K562 (cell line): ENCODE results near the gene RHOT1. TPM values are rescaled to one million over a fixed set of nuclear protein-coding genes. Genes with fewer than 3 reads are reported as not detected.

Experiments used
- ATAC-seq: fragments of 200-7000 bp; cut with Tn5 transposase; 3 replicates; pipeline ENCODE4 v1.9.1; 2020; ENCODE audit warnings: moderate library complexity
- BruUV-seq: library from RNA; stranded (reverse); fragments of 400-500 nt; replicated peaks from 2 replicates; lab custom pipeline; 2021; lab: Mats Ljungman, UMichigan
- CTCF ChIA-PET: fragments of 300-600 bp; formaldehyde crosslinking; extraction: SDS; loops from one replicate; lab custom pipeline; 2021; ENCODE audit warnings: low intra/inter-chr PET ratio; lab: Yijun Ruan, JAX
- POLR2A ChIA-PET: fragments of 300-600, 350-650 bp; sonication (Branson Sonifier 250); formaldehyde crosslinking; extraction: SDS; loops from one replicate; lab custom pipeline; 2021; ENCODE audit warnings: antibody characterized with exemption, inconsistent platforms; lab: Yijun Ruan, JAX
- DNase-seq, 4 experiments: peaks; one replicate each; pipeline versions ENCODE4 v3.0.0 to v3.0.0-alpha.2; 2011 to 2018; ENCODE audit warnings: low spot score in 3 of 4, mixed read lengths in 3 of 4; ENCODE audit errors: extremely low read depth in 1 of 4
- FAIRE-seq: peaks from 2 replicates; lab custom pipeline; 2011; peaks lifted over from hg19 to GRCh38; lab: Jason Lieb, UNC
- H2AFZ ChIP-seq: 2 replicates; pipeline ENCODE4 v1.6.0; 2011; ENCODE audit warnings: low read depth, low read length, control low read depth, inconsistent platforms
- H3K27ac ChIP-seq: fragments of 200-600 bp; 3 replicates; pipeline ENCODE4 v1.8.0; 2011; ENCODE audit warnings: low read depth, mild to moderate bottlenecking, control low read depth, inconsistent platforms, low read length, moderate library complexity, mixed read lengths; ENCODE audit errors: extremely low read depth
- H3K27me3 ChIP-seq, 2 experiments: fragments of 300-600 bp in 1 of 2; 2 replicates in 1 of 2; 3 replicates in 1 of 2; pipeline versions ENCODE4 v1.6.0 to v1.8.0; 2011; ENCODE audit warnings: inconsistent platforms in 2 of 2, low read length in 2 of 2, mild to moderate bottlenecking in 1 of 2, mixed read lengths in 1 of 2, moderate library complexity in 1 of 2; ENCODE audit not compliant: control insufficient read depth in 2 of 2, insufficient read depth in 2 of 2
- H3K36me3 ChIP-seq: fragments of 300-600 bp; 3 replicates; pipeline ENCODE4 v1.8.0; 2011; ENCODE audit warnings: mild to moderate bottlenecking, low read length, inconsistent platforms; ENCODE audit not compliant: control insufficient read depth, insufficient read depth
- H3K4me1 ChIP-seq, 2 experiments: fragments of 200-600 bp in 1 of 2; replicated peaks in 1 of 2; 2 replicates in 1 of 2; 3 replicates in 1 of 2; pipeline versions ENCODE4 v1.5.1 to v1.8.0; 2011; ENCODE audit warnings: inconsistent platforms in 2 of 2, low read length in 2 of 2, mild to moderate bottlenecking in 1 of 2, mixed read lengths in 1 of 2, moderate library complexity in 1 of 2; ENCODE audit not compliant: control insufficient read depth in 2 of 2, insufficient read depth in 2 of 2
- H3K4me2 ChIP-seq: 2 replicates; pipeline ENCODE4 v1.6.1; 2011; ENCODE audit warnings: low read length, control low read depth, inconsistent platforms, mixed read lengths; ENCODE audit not compliant: insufficient read depth
- H3K4me3 ChIP-seq: fragments of 200-600 bp; sonication (generic), shearing (Covaris generic); 2 replicates; pipeline ENCODE4 v1.5.1; 2016; ENCODE audit warnings: control low read depth, inconsistent platforms
- H3K79me2 ChIP-seq: fragments of 200-600 bp; 3 replicates; pipeline ENCODE4 v1.8.0; 2011; ENCODE audit warnings: low read length, inconsistent platforms; ENCODE audit not compliant: control insufficient read depth, insufficient read depth
- H3K9ac ChIP-seq, 2 experiments: 2 replicates each; pipeline versions ENCODE4 v1.6.0 to v1.6.1; 2011; ENCODE audit warnings: low read depth in 2 of 2, low read length in 2 of 2, control low read depth in 1 of 2, inconsistent platforms in 1 of 2, mild to moderate bottlenecking in 1 of 2, mixed read lengths in 1 of 2; ENCODE audit not compliant: insufficient read depth in 1 of 2
- H3K9me1 ChIP-seq: one replicate; pipeline ENCODE4 v1.6.0; 2011; ENCODE audit warnings: inconsistent platforms, mild to moderate bottlenecking, low read length, moderate library complexity; ENCODE audit not compliant: control insufficient read depth, insufficient read depth
- H3K9me3 ChIP-seq: replicated peaks from 2 replicates; pipeline ENCODE4 v1.5.1; 2011; ENCODE audit warnings: low read depth, low read length, inconsistent platforms; ENCODE audit not compliant: control insufficient read depth, insufficient read depth
- H4K20me1 ChIP-seq: replicated peaks from 2 replicates; pipeline ENCODE4 v1.6.1; 2011; ENCODE audit warnings: low read length, inconsistent platforms, mixed read lengths; ENCODE audit not compliant: control insufficient read depth, insufficient read depth
- CREM ChIP-seq: IDR thresholded peaks from 2 replicates; pipeline ENCODE4 v1.6.1; 2014; ENCODE audit warnings: antibody characterized with exemption, low read depth
- CTCF ChIP-seq, 3 experiments: IDR thresholded peaks in 2 of 3; conservative IDR thresholded peaks in 1 of 3; 2 replicates each; pipeline ENCODE4 v1.5.1; 2011 to 2012; ENCODE audit warnings: low read length in 3 of 3, mild to moderate bottlenecking in 3 of 3, control low read depth in 2 of 3, improper control_type of control experiment in 1 of 3, inconsistent platforms in 1 of 3, low read depth in 1 of 3, mixed read lengths in 1 of 3, moderate library complexity in 1 of 3; ENCODE audit not compliant: insufficient read depth in 2 of 3
- ELF1 ChIP-seq: fragments of 200-800 bp; sonication (Bioruptor generic); IDR thresholded peaks from 2 replicates; pipeline ENCODE4 v1.6.1; 2016; ENCODE audit warnings: missing genetic modification characterization, missing compliant biosample characterization
- ELF4 ChIP-seq: fragments of 450-650 bp; formaldehyde crosslinking; IDR thresholded peaks from 2 replicates; pipeline ENCODE4 v1.4.0; 2022; ENCODE audit warnings: missing genetic modification characterization
- ELK3 ChIP-seq: fragments of 450-650 bp; formaldehyde crosslinking; IDR thresholded peaks from 2 replicates; pipeline ENCODE4 v1.4.0; 2020; ENCODE audit warnings: mild to moderate bottlenecking
- HOMEZ ChIP-seq: fragments of 250-450 bp; sonication (Bioruptor Pico); IDR thresholded peaks from 2 replicates; pipeline ENCODE4 v1.4.0; 2020; ENCODE audit warnings: mild to moderate bottlenecking, moderate library complexity
- KAT8 ChIP-seq: fragments of 450-650 bp; IDR thresholded peaks from 2 replicates; pipeline ENCODE4 v1.6.1; 2016; ENCODE audit warnings: low read depth, mild to moderate bottlenecking
- NCOA6 ChIP-seq: fragments of 450-650 bp; IDR thresholded peaks from 2 replicates; pipeline ENCODE4 v1.6.1; 2017; ENCODE audit warnings: mild to moderate bottlenecking
- NFIC ChIP-seq: fragments of 450-650 bp; IDR thresholded peaks from 2 replicates; pipeline ENCODE4 v1.6.1; 2017; ENCODE audit warnings: mild to moderate bottlenecking, inconsistent platforms
- PPARD ChIP-seq: fragments of 250-450 bp; sonication (Bioruptor Pico); IDR thresholded peaks from 2 replicates; pipeline ENCODE4 v1.8.0; 2022; ENCODE audit warnings: inconsistent platforms, mild to moderate bottlenecking, moderate library complexity
- SMAD1 ChIP-seq: fragments of 150-350 bp; IDR thresholded peaks from 2 replicates; pipeline ENCODE4 v1.6.1; 2014; ENCODE audit warnings: low read length, low read depth; ENCODE audit not compliant: partially characterized antibody
- SMARCB1 ChIP-seq: IDR thresholded peaks from 2 replicates; pipeline ENCODE4 v1.6.1; 2011; ENCODE audit warnings: improper control_type of control experiment, low read depth; ENCODE audit not compliant: insufficient read length
- SOX6 ChIP-seq: fragments of 450-650 bp; IDR thresholded peaks from 2 replicates; pipeline ENCODE4 v1.6.1; 2014; ENCODE audit warnings: mild to moderate bottlenecking
- TBP ChIP-seq: optimal IDR thresholded peaks from 2 replicates; pipeline ENCODE3; 2011; ENCODE audit warnings: low read depth, low read length, improper control_type of control experiment
- TFAP4 ChIP-seq: sonication (generic); formaldehyde crosslinking; IDR thresholded peaks from 2 replicates; pipeline ENCODE4 v1.8.0; 2022; ENCODE audit warnings: missing genetic modification reagents, mild to moderate bottlenecking, moderate library complexity, borderline replicate concordance
- ZSCAN29 ChIP-seq: fragments of 450-650 bp; IDR thresholded peaks from 2 replicates; pipeline ENCODE4 v1.6.1; 2017
- ZZZ3 ChIP-seq: fragments of 450-650 bp; IDR thresholded peaks from 2 replicates; pipeline ENCODE4 v1.6.1; 2016; ENCODE audit warnings: antibody characterized with exemption, mild to moderate bottlenecking, moderate library complexity
- WGBS: fragments of 100-300 bp; shearing (Covaris generic); methylation state at CpG from one replicate; pipeline ENCODE4 v1.1.6; 2016; ENCODE audit warnings: low coverage, mixed read lengths; ENCODE audit not compliant: insufficient coverage; ENCODE audit errors: missing lambda C conversion rate; 5-methylcytosine and 5-hydroxymethylcytosine counted together
- in situ Hi-C: fragments of 300-500 bp; cut with MboI; formaldehyde crosslinking; loops from 4 replicates; pipeline ENCODE4 v1.15.0; 2018; ENCODE audit warnings: inconsistent platforms, mixed read lengths
- intact Hi-C: fragments of 100-400 bp; cut with micrococcal nuclease; formaldehyde crosslinking; loops from 2 replicates; pipeline ENCODE4 v1.14.2; 2022
- polyA plus RNA-seq, 8 experiments: library from polyadenylated mRNA; depleted of rRNA in 4 of 8; stranded (reverse) in 5 of 8; unstranded in 3 of 8; fragments of >200 nt; fragmentation: Nextera tagmentation in 2 of 8; fragmentation: Illumina TruSeq in 1 of 8; extraction: Ambion mirVana in 2 of 8; extraction: Trizol in 1 of 8; gene quantifications; 2 replicates each; pipeline versions ENCODE4 v1.2.1 to v1.2.3, GENCODE V29; 2011 to 2014; ENCODE audit warnings: inconsistent platforms in 1 of 8, missing spikeins in 1 of 8
- total RNA-seq, 7 experiments: library from RNA; depleted of rRNA in 6 of 7; stranded (reverse); fragments of >200 nt in 6 of 7; fragmentation: Illumina TruSeq in 2 of 7; extraction: Trizol in 2 of 7; gene quantifications; 2 replicates each; pipeline versions ENCODE4 v1.2.1 to v1.2.3, GENCODE V29; 2011 to 2021; ENCODE audit warnings: low replicate concordance in 1 of 7
- TF ChIP-seq, protein P1 (sequence below): fragments of 450-650 bp; IDR thresholded peaks from 2 replicates; pipeline ENCODE4 v1.6.1; 2016; ENCODE audit warnings: low read depth, mild to moderate bottlenecking, moderate library complexity

Gene RHOT1
- total and polyA plus RNA-seq, 9 of the 15 experiments (the other 6 are each of a cell fraction or from before 2014, with no cell fraction given) = 23.0 to 101 (median 32.2) TPM

- intact Hi-C loops = no loop called here
- BruUV-seq = no TSS peak
- 77% methylated on average over 2 of the region's 2 CpGs for WGBS
- Histone ChIP-seq H3K9me3 (no peaks in the 10 kb centered on the region), H3K4me1 (no peaks in the 10 kb centered on the region), H4K20me1 (no peaks in the 10 kb centered on the region), H3K9me1 (no peaks in the 10 kb centered on the region), H3K4me2 (no peak overlapping the region), H3K9ac (no peak overlapping the region), H3K36me3 (peaks cover 30% of the 10 kb centered on the region; the same call in 2 of the 3 replicates), H3K4me3 (no peak overlapping the region), H3K27ac (no peak overlapping the region), H3K27me3 (no peaks in the 10 kb centered on the region), H3K79me2 (no peaks in the 10 kb centered on the region), H2AFZ (no peak overlapping the region)
- FAIRE-seq (no peak), ATAC-seq (no peak), DNase-seq (no peak)
- POLR2A ChIA-PET = interaction anchor here (0.5 kb wide), 1 partner anchor 313 kb away, joined by 3 read pairs; no protein-coding TSS in a partner anchor
- no peak for TF ChIP-seq CREM
- TF ChIP-seq ZZZ3 = no peak
- no peak for TF ChIP-seq CTCF (IDR thresholded peaks at IDR 0.05 in 2 of 3, conservative IDR thresholded peaks at IDR 0.05 in 1 of 3; ENCODE audit: insufficient read depth in 2 of 3, low read depth in 1 of 3, low read length in 3 of 3)
- no peak for TF ChIP-seq SMARCB1
- no peak for TF ChIP-seq NFIC
- TF ChIP-seq ELF1 (tag) = no peak
- no peak for TF ChIP-seq HOMEZ
- TF ChIP-seq, protein P1, sequence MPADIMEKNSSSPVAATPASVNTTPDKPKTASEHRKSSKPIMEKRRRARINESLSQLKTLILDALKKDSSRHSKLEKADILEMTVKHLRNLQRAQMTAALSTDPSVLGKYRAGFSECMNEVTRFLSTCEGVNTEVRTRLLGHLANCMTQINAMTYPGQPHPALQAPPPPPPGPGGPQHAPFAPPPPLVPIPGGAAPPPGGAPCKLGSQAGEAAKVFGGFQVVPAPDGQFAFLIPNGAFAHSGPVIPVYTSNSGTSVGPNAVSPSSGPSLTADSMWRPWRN = no peak
- TF ChIP-seq ELF4 = no peak
- TF ChIP-seq ZSCAN29 = no peak
- TF ChIP-seq NCOA6 = no peak
- no peak for TF ChIP-seq TBP
- no peak for TF ChIP-seq ELK3 (CRISPR knock-in tag)
- TF ChIP-seq SMAD1 = no peak
- TF ChIP-seq PPARD (CRISPR knock-in tag) = no peak
- no peak for TF ChIP-seq TFAP4 (CRISPR knock-in tag)
- TF ChIP-seq SOX6 = no peak
- no peak for TF ChIP-seq KAT8
- in situ Hi-C loops = no loop called here
- CTCF ChIA-PET = no interaction called here
These were observed 47.0 kb downstream of the RHOT1 start for GRCh38 chr17:32189343-32189742.
